ENCODE data around the gene PRPF4. TPM values are rescaled to one million over a fixed set of nuclear protein-coding genes. Genes with fewer than 3 reads are reported as not detected.
A peak's percentile ranks its signal among the peaks of the same experiment; 100 is the strongest.
"Not testable (repeated sequence)": the region's sequence is repeated elsewhere in the genome, so short reads cannot be mapped to it uniquely, and the experiment has no call there.

The PRPF4 gene
- polyA plus RNA-seq, 2 of the 4 experiments (the other 2 are of a cell fraction): 53.4 to 61.5 TPM

GRCh38 chr9:113227436-113227835 is 48.0 kb upstream of the PRPF4 start:
- DNase-seq (ENCODE audit: low read depth in 1 of 2, low spot score in 1 of 2): no peak
- H3K9me3 ChIP-seq: no peaks in the 10 kb centered on the region
- no peak for FAIRE-seq
- TF ChIP-seq REST (IDR thresholded peaks at IDR 0.05) (no peak), CHD2 (IDR thresholded peaks at IDR 0.05; ENCODE audit: low read length, partially characterized antibody) (no peak), KDM5A (IDR thresholded peaks at IDR 0.05) (no peak)
- H3K4me2 ChIP-seq: no peak overlapping the region
- POLR2A ChIA-PET: no interaction called here
- WGBS (ENCODE audit: missing lambda C conversion rate): 0% methylated on average over 1 of the region's 1 CpG
- ATAC-seq: no peak
- H3K27ac ChIP-seq: no peak overlapping the region
- H3K4me3 ChIP-seq: no peak overlapping the region
- CTCF ChIA-PET: interaction anchor here (1.4 kb wide), 1 partner anchor 13 kb away, joined by 3 read pairs; no protein-coding TSS in a partner anchor
- peaks cover 11% of the 10 kb centered on the region; the same call in 2 of the 3 replicates for H3K4me1 ChIP-seq

GRCh38 chr9:113228130-113228665 is 47.3 kb upstream of the PRPF4 start:
- H3K4me2 ChIP-seq: no peak overlapping the region
- WGBS (ENCODE audit: missing lambda C conversion rate): 79% methylated on average over 3 of the region's 3 CpGs
- TF ChIP-seq MAFK (IDR thresholded peaks at IDR 0.05; ENCODE audit: partially characterized antibody) (peak; percentile 12), RCOR1 (IDR thresholded peaks at IDR 0.05; ENCODE audit: low read depth, low read length) (no peak)
- no peaks in the 10 kb centered on the region for H3K9me3 ChIP-seq
- ATAC-seq (no peak), FAIRE-seq (no peak), DNase-seq (ENCODE audit: low read depth in 1 of 2, low spot score in 1 of 2) (no peak)
- H3K27ac ChIP-seq: no peak overlapping the region
- CTCF ChIA-PET: interaction anchor here (1.0 to 1.4 kb wide), 2 partner anchors 12 to 55 kb away, joined by 3 read pairs; no protein-coding TSS in a partner anchor
- POLR2A ChIA-PET: no interaction called here
- H3K4me1 ChIP-seq: peaks cover 4% of the 10 kb centered on the region; the same call in 1 of the 3 replicates
- H3K4me3 ChIP-seq: no peak overlapping the region

GRCh38 chr9:113231701-113232100 is 43.8 kb upstream of the PRPF4 start:
- ATAC-seq: no peak
- no peaks in the 10 kb centered on the region for H3K4me1 ChIP-seq
- H3K4me3 ChIP-seq: no peak overlapping the region
- POLR2A ChIA-PET: interaction anchor here (0.9 kb wide), 1 partner anchor 10 kb away, joined by 3 read pairs; the partner anchor contains the start of gene SLC31A1
- no peak overlapping the region for H3K4me2 ChIP-seq
- DNase-seq (ENCODE audit: low read depth in 1 of 2, low spot score in 1 of 2): no peak
- no peaks in the 10 kb centered on the region for H3K9me3 ChIP-seq
- TF ChIP-seq CEBPB (IDR thresholded peaks at IDR 0.05) (no peak), FOSL2 (IDR thresholded peaks at IDR 0.05) (no peak), FOSL2 (CRISPR knock-in tag; IDR thresholded peaks at IDR 0.05) (no peak), PHF8 (IDR thresholded peaks at IDR 0.05; ENCODE audit: borderline replicate concordance, low read depth) (no peak), ATOH8 (CRISPR knock-in tag; IDR thresholded peaks at IDR 0.05; ENCODE audit: low read depth) (no peak), MAFK (IDR thresholded peaks at IDR 0.05; ENCODE audit: partially characterized antibody) (no peak), KDM1A (IDR thresholded peaks at IDR 0.05; ENCODE audit: low read depth) (no peak), HES2 (IDR thresholded peaks at IDR 0.05) (no peak), EP300 (IDR thresholded peaks at IDR 0.05) (no peak), HDAC2 (IDR thresholded peaks at IDR 0.05) (no peak), TFCP2L1 (CRISPR knock-in tag; IDR thresholded peaks at IDR 0.05) (no peak), NFE2L2 (conservative IDR thresholded peaks at IDR 0.05; ENCODE audit: low read length) (no peak), GATA3 (IDR thresholded peaks at IDR 0.05; ENCODE audit: borderline replicate concordance) (no peak), BHLHE40 (IDR thresholded peaks at IDR 0.05; ENCODE audit: low read depth, low read length) (no peak), RARB (CRISPR knock-in tag; IDR thresholded peaks at IDR 0.05) (no peak), RFX5 (IDR thresholded peaks at IDR 0.05) (no peak), RCOR1 (IDR thresholded peaks at IDR 0.05; ENCODE audit: low read depth, low read length) (no peak)
- H3K27ac ChIP-seq: no peak overlapping the region
- CTCF ChIA-PET: interaction anchor here (0.6 to 0.7 kb wide), 3 partner anchors 10 to 29 kb away, joined by 3 read pairs; partner anchors contain the start of gene SLC31A1
- 88% methylated on average over 2 of the region's 2 CpGs for WGBS (ENCODE audit: missing lambda C conversion rate)
- no peak for FAIRE-seq

- 93% methylated on average over 10 of the region's 10 CpGs for WGBS (ENCODE audit: missing lambda C conversion rate)
- H3K4me3 ChIP-seq; POLR2A ChIA-PET; H3K4me1 ChIP-seq; H3K9me3 ChIP-seq; ATAC-seq; DNase-seq (ENCODE audit: low read depth in 1 of 2, low spot score in 1 of 2); FAIRE-seq; H3K27ac ChIP-seq; H3K4me2 ChIP-seq: not testable (repeated sequence)
- CTCF ChIA-PET: interaction anchor here (1.1 kb wide), 1 partner anchor 14 kb away, joined by 3 read pairs; the partner anchor contains the start of genes FKBP15 and SLC31A1
Measured at GRCh38 chr9:113235701-113236255, 39.7 kb upstream of the PRPF4 start.
